HPDE6-E6E7 (cell line): Measurements from ENCODE around the gene ISYNA1.

Experiments used
- DNase-seq: peaks from one replicate; pipeline ENCODE4 v3.0.0; 2011; ENCODE audit warnings: missing footprints; ENCODE audit errors: extremely low spot score

The ISYNA1 gene

DNA sequence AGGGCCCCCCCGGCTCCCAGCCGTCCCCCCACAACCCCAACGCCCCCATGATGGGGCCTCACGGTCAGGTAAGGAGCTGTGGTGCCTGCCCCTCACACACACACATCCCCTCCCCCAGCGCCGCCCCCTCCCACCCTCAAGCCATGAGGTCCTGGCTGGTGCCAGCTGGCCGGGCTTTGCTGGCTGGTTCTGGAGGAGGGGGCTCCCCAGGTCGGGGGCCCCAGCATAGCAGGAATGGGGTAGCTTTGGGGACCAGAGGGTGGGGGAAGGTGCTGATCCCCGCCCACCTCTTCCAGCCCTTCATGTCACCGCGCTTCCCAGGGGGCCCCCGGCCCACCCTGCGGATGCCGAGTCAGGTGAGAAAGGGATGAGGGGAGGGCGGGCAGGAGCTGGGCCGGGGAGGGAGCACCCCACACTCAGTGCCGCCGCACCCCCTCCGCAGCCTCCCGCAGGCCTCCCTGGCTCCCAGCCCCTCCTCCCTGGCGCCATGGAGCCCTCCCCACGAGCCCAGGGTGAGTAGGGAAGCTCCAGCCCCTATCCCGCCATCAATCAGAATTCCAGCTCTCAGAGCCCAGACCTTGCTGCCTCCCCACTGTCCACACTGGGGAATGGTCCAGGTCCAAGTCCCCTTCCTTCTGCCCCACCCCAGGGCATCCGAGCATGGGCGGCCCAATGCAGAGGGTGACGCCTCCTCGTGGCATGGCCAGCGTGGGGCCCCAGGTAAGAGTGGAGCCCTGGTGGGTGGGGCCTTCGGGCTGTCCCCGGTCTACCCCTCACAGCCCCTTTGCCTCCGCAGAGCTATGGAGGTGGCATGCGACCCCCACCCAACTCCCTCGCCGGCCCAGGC lies 6.4 kb downstream of the ISYNA1 start:
- DNase-seq = no peak

DNA sequence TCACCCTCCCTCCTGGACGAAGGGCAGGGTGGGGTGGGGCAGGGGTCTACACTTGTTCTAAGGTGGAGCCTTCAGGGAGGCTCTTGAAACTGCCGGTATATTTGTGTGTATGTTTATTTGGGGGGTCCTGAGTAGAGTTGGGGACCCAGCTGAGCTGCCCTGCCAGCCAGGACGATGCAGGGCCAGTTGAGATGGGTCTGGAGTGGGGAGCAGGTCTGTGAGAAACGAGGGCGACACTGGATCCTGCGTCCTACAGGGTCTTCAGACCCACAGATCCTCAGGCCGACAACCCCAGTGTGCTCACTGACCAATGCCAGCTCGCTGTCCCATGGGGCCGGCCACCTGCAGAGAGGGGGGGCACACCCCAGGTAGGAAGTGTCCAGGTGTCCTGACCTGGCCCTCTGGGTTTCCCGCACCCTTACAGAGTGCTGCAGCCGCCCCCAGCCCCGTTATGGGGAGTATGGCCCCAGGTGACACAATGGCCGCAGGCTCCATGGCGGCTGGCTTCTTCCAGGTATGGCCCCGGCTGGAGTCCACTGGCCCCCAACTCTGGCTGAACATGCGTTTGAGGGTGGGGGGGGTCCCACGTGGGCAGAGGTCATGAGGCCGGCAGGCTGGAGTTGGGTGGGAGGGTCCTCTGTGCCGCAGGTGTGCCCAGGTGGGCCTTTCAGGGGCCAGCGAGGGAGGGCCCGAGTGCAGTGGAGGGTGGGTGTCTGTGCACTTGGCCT lies 7.4 kb downstream of the ISYNA1 start:
- DNase-seq = no peak

DNA sequence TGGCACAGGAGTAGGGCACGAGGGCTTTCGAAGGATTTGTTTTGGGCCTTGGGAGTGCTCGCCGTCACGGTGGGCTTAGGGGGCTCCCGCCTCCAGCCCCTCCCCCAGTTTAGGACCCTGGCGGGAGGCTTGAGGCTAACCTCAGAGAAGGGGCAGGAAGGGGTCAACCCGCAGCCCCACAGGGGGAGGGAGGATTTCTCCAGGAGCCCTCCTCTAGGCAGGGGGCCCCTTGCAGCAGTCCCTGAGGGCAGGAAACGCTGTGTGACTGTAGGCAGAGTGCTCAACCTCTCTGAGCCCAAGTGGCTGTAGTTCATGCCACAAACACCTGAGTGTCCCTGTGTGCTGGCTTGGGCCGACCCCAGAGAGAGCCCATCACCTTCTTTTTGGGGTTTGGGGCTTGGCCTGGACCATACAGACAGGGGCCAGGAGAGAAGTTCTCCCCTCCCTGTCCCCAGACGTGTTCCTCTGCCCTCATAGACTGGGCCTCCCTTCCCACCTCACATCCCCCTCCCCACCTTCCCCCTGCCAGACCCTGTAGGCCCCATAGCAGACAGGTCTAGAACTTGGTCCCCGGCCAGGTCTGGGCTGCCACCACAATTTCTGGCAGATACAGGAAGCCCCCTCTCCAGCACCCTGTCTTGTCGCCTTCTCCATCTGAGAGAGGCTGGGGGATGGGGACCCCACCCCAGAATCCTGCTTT lies 8.1 kb downstream of the ISYNA1 start:
- no peak for DNase-seq

DNA sequence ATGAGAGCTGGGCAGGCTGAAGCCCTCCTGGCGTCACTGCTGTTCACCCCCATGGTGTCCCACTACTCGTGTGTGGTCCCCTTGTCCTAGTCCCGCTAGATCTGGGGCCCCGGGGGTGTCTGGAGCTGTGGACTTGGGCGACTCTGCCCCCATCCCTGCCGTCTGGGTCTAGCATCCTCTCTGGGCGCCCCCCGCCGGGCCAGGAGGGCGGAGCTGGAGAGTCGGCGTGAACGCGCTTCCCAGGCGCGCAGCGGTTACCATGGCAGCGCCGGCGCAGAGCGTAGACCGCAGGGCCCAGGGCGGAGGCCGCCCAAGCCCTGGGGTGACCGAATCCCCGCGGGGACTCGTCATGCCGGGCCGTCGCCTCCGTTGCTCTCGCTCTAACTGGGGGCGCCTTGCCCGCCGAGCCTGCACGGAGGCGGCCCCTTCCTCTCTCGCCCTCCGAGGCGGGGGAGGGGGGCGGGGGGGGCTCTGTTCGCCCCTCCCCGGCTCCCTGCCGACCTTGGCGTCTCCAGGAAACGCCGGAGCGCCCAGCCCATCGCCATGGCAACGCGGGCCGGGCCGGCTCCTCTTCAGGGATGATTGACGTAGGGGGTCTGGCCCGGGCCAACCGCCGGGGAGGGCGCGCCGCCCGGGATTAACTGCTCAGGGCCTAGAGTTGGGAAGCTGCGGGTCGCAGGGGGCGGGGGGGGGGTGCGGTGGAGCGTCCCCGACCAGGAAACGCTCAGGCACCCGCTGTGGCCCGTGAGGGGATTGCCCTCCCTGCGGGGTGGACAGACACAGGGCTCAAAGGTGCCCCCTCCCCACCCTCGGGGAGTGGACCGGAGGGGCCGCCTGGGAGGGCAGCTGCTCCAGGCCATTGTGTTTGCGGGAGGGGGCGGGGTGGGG lies 8.9 kb downstream of the ISYNA1 start:
- no peak for DNase-seq

- DNase-seq = no peak
Measured at GRCh38 chr19:18428173-18428786, 9.7 kb downstream of the ISYNA1 start.

- no peak for DNase-seq
Measured at GRCh38 chr19:18427743-18428113, 10.2 kb downstream of the ISYNA1 start.

GRCh38 chr19:18427080-18427742 lies 10.7 kb downstream of the ISYNA1 start:
- DNase-seq = no peak

- no peak for DNase-seq
Measured at GRCh38 chr19:18426416-18426767, 11.5 kb downstream of the ISYNA1 start.

DNA sequence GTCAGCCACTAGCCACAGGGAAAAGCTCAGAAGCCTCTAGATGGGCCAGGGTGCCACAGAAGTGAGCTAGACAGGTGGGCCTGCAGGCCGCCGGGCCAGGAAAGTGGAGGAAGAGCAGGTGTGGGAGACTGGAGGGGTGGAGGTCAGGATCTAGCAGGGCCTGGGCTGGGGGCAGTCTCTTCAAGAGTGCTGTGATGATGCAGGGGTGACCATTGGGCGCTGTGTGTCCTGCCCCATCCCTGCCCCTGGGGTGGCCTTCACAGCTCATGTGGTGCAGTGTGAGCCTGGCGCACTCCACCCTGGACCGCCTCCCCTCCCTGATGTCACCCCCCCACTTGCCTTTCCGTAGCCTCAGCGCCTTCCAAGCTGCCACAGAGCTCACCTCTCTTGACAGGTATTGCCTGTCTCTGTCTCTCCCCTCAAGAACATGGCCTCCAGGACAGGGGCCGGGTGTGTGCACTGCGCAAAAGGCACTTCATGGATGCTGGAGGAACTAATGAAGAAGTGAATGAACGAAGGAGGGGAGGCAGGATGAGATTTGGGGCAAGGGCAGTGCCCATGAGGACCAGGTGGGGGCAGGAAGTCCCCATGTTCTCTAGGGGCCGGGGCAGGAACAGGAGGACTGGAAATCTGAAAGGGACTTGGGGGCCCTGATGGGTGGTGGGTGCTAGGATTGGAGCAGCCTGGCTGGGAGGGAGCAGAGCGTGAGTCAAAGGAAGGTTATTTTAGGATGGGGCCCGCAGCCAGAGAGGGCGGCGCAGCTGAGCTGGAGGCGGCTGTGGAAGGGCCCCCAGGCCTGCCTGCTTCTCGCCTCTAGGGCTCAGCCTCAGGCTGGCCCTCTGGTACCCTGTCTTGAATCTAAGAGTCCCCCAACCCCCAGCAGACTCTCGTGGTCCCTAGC lies 12.2 kb downstream of the ISYNA1 start:
- no peak for DNase-seq

DNA sequence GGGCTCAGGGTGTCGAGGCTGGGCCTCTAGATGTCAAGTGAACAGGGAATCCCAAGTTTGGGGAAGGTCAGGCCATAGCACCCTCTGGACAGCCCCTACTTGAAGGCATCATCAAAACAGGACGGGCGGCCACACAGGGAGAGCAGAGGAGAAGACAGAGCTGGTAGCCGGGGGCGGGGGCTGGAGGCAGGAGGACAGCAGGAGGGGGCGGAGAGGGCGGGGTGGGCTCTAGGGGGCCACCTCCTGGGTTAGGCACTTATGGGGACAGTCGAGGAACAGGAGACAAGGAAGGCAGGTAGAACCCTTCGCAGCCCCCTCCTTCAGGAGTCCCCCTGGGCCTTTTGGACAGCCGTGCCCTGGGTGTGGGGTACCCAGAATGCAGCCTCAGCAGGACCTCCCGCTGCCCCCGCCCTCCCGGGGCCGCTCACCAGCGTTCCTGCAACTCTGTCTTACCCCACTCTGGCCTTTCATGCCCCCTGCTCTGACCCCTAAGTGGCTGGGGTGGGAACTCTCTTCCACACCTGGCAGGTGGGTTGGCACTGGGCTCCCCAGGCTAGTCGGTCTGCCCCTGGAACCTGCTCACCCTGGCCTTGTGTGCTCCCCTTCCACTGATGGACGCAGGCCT lies 12.9 kb downstream of the ISYNA1 start:
- DNase-seq = no peak

DNA sequence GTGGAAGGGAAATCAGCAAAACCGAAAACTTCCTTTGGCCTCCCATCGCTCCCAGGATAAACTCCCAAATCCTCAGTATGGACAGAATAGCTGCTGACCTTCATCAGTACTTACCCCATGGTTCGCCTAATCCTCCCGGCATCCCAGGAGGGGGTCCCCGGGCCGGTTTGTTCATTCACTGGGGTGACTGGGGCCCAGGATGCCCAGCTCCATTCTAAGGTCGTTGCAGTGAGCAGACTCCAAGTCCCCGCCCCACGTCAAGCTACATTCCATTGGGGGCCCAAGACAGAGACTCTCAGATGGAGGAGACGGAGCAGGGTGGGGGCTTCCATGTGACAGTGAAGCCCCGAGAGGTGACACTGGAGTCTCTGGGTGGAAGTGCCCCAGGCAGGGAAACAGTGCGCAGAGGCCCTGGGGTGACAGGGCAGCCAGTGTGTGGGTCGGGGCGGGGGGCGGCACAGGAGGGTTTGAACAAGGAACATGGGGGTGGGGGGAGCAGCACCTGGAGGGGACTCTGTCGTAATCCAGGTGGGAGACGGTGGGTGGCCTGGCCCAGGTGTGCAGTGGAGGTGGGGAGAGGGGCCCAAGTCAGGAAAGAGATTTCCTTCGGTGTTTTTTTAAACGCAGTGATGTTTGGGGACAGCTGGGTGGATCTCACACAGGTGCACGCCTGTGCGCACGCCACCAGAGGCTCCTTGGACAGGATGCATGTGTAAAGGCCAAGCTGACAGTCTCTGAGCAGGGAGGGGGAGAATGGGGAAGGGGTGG lies 13.6 kb downstream of the ISYNA1 start:
- no peak for DNase-seq

GRCh38 chr19:18423258-18424020 lies 14.5 kb downstream of the ISYNA1 start:
- no peak for DNase-seq

DNA sequence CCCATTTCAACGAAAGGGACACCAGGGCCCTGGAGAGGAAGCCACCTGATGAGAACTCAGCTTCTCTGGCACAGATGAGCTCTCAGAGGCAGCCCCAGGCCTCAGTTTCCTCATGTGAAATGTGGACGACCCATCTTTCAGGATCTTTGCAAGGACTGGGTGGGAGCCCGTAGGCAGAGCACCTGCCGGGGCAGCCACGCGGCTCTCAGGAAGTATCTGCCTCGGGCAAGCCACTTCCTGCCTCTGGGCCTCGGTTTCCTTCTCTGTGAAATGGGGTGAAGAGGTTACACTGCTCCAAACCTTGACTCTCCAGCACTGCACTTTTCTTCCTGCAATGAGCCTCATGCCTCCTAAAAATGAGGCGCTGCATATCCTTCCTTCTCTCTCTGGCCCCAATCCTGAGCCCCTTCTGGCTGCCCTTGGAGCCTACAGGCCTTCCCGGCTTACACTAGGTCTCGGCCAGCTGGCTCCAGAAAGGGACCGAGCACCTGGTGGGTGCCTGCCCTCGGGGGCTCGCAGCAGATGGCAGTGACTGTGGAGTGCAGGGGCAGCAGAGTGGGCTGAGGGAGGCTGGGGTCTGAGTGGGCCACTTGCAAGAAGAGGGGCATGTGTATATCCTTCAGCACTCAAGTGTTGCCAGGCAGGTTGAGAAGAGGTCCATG lies 15.3 kb downstream of the ISYNA1 start:
- DNase-seq = no peak

DNA sequence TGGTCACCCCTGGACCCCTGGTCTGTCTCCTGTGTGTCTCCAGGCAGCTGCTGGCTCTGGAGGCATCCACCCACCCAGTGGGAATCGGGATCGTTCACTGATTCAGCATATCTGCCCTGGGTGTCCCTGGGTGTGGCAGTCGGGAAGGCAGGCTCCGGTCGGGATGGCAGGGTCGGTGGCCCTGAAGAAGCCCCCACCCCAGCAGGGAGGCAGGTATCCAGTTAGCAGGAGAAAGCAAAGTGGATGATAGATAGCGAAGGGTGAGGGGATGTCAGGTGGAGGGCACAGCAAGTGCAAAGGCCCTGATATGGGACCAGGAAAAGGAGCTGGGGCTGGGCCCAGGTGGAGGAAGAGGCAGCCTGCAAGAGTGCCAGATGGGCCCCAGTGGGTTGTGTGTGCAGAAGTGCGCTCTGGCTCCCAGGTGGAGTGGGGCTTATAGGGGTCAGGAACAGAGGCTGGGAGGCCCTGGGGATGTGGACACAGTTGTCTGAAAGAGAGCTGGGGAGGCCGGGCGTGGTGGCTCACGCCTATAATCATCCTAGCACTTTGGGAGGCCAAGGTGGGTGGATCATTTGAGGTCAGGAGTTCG lies 16.5 kb downstream of the ISYNA1 start:
- DNase-seq = no peak

DNA sequence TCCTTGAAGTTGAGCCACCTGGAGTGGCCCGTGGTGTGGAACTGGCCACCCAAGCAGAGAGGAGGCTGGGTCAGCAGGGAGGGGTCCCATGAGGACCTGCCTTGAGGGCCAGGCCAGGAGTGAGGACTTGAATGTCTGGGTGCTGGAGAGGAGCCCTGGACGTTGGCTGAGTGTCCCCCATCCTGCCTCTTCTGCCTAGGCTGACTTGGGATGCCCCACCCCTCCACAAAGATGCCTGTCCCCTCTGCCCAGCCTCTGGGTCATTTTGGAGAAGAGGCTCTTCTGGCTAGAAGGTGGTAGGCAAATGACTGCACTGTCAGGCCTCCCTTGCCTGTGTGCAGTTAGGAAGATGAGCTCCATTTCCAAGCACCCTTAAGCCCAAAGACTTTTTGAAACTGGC lies 17.0 kb downstream of the ISYNA1 start:
- DNase-seq = no peak

GRCh38 chr19:18419699-18420460 lies 18.1 kb downstream of the ISYNA1 start:
- DNase-seq = no peak
